ENCODE data around the gene SCGB1D1.
"Not testable (repeated sequence)": the region's sequence is repeated elsewhere in the genome, so short reads cannot be mapped to it uniquely, and the experiment has no call there.

SCGB1D1 gene

DNA sequence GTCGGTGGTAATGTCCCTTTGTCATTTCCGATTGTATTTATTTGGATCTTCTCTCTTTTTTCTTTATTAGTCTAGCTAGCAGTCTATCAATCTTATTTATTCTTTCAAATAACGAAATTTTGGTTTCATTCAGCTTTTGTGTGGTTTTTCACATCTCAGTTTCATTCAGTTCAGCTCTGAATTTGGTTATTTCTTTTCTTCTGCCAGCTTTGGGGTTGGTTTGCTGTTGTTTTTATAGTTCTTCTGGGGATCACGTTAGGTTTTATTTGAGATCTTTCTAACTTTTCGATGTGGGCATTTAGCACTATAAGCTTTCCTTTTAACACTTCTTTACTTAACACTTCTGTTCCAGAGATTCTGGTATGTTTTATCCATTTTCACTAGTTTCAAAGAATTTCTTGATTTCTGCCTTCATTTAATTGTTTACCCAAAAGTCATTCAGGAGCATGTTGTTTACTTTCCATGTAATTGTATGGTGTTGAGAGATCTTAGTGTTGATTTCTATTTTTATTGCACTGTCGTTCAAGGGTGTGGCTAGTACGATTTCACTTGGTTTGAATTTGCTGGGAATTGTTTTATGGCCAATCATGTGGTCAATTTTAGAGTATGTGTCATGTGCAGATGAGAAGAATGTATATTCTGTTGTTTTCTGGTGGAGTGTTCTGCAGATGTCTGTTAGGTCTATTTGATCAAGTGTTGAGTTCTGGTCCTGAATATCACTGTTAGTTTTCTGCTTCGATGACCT lies 7.7 kb upstream of the SCGB1D1 start:
- no peaks in the 10 kb centered on the region for H3K36me3 Mint-ChIP-seq (ENCODE audit: low read depth)
- intact Hi-C loops (cut with micrococcal nuclease) = no loop called here

DNA sequence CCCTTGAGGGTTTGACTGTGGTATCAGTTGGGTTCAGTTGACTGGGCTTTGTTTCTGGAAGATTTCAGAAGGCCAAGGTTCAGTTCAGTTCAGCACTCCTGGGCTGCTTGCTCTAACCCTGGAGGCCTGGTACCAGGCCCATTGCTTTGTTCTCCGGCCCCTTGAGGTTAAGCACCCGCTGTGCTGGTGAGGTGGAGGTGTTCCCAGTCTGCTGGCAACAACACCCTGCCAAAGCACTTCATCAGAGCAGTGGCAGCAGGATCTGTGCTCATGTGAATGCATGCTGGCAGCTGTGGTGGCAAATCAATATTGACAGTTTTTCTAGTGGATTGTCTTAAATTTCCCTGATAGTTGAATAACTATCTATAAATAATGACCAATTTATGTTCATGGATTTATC lies 3.8 kb upstream of the SCGB1D1 start:
- Mint-ChIP-seq H3K27me3 (peaks cover 10% of the 10 kb centered on the region), H3K9me3 (no peaks in the 10 kb centered on the region), H3K4me3 (no peak overlapping the region), H3K36me3 (ENCODE audit: low read depth) (no peaks in the 10 kb centered on the region), H3K4me1 (ENCODE audit: low read depth) (no peaks in the 10 kb centered on the region), H3K27ac (no peak overlapping the region)
- intact Hi-C loops (cut with micrococcal nuclease) = no loop called here

More for the DNA sequence above, 7.7 kb upstream of the SCGB1D1 start:
- Mint-ChIP-seq H3K27ac (no peak overlapping the region), H3K4me1 (ENCODE audit: low read depth) (no peaks in the 10 kb centered on the region), H3K9me3 (no peaks in the 10 kb centered on the region), H3K27me3 (peaks cover 10% of the 10 kb centered on the region), H3K4me3 (no peak overlapping the region)

DNA sequence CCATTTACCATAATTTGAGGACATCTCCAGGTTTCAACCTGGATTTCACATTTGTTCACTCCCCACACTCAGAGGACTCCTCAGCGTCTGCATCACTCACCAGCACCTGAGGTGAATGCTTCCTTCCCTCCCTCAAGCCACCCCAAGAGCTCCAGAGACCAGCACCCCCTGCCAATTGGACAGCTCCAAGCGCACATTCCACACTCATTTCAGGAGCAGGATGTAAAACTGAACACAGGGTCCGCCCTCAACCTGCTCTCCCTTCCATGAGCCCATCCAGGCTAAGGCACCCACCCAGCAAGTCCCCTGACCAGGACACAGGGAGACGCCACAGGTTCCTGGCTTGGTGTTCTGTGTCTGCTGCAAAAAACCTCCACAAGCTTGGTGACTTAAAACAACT lies 3.9 kb downstream of the SCGB1D1 start:
- Mint-ChIP-seq H3K4me3 (no peak overlapping the region), H3K36me3 (ENCODE audit: low read depth) (no peaks in the 10 kb centered on the region), H3K4me1 (ENCODE audit: low read depth) (no peaks in the 10 kb centered on the region), H3K9me3 (no peaks in the 10 kb centered on the region), H3K27me3 (peaks cover 29% of the 10 kb centered on the region), H3K27ac (no peak overlapping the region)
- intact Hi-C loops (cut with micrococcal nuclease) = no loop called here

DNA sequence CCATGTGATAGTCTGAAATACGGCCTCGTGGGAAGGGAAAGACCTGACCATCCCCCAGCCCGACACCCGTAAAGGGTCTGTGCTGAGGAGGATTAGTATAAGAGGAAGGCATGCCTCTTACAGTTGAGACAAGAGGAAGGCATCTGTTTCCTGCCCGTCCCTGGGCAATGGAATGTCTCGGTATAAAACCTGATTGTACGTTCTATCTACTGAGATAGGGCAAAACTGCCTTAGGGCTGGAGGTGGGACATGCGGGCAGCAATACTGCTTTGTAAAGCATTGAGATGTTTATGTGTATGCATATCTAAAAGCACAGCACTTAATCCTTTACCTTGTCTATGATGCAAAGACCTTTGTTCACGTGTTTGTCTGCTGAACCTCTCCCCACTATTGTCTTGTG lies 5.0 kb downstream of the SCGB1D1 start:
- H3K27ac Mint-ChIP-seq; H3K36me3 Mint-ChIP-seq (ENCODE audit: low read depth); H3K9me3 Mint-ChIP-seq; H3K4me3 Mint-ChIP-seq; intact Hi-C loops (cut with micrococcal nuclease); H3K4me1 Mint-ChIP-seq (ENCODE audit: low read depth): not testable (repeated sequence)
- H3K27me3 Mint-ChIP-seq = peaks cover 27% of the 10 kb centered on the region

DNA sequence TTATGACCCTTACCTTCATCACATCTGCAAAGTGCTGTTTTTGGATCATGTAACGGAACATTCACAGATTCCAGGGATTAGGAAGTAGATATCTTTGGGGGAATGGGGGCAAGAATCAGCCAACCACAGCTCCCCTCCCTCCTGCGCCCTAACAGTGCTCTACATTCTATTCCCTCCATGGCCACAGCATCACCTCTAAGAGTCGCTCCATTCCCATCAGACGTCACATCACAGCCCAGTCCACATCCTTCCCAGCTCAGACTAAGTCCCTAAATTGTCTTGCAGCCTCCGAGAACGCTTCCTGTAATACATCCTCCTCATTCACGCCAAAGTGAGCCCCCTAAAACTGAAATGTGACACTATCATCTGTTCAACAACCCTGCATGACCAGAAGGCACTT lies 5.9 kb downstream of the SCGB1D1 start:
- H3K4me1 Mint-ChIP-seq (ENCODE audit: low read depth) = no peaks in the 10 kb centered on the region
- no peaks in the 10 kb centered on the region for H3K36me3 Mint-ChIP-seq (ENCODE audit: low read depth)
- no peaks in the 10 kb centered on the region for H3K9me3 Mint-ChIP-seq
- no peak overlapping the region for H3K27ac Mint-ChIP-seq
- intact Hi-C loops (cut with micrococcal nuclease) = no loop called here
- H3K27me3 Mint-ChIP-seq = peaks cover 28% of the 10 kb centered on the region
- H3K4me3 Mint-ChIP-seq = no peak overlapping the region

DNA sequence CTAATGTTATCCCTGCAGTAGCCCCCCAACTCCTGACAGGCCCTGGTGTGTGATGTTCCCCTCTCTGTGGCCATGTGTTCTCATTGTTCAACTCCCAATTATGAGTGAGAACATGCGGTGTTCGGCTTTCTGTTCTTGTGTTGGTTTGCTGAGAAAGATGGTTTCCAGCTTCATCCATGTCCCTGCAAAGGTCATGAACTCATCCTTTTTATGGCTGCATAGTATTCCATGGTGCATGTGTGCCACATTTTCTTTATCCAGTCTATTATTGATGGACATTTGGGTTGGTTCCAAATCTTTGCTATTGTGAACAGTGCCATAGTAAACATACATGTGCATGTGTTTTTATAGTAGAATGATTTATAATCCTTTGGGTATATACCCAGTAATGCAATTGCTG lies 7.4 kb downstream of the SCGB1D1 start:
- H3K4me3 Mint-ChIP-seq; H3K9me3 Mint-ChIP-seq; H3K4me1 Mint-ChIP-seq (ENCODE audit: low read depth); H3K36me3 Mint-ChIP-seq (ENCODE audit: low read depth); H3K27ac Mint-ChIP-seq; intact Hi-C loops (cut with micrococcal nuclease): not testable (repeated sequence)
- peaks cover 22% of the 10 kb centered on the region for H3K27me3 Mint-ChIP-seq

DNA sequence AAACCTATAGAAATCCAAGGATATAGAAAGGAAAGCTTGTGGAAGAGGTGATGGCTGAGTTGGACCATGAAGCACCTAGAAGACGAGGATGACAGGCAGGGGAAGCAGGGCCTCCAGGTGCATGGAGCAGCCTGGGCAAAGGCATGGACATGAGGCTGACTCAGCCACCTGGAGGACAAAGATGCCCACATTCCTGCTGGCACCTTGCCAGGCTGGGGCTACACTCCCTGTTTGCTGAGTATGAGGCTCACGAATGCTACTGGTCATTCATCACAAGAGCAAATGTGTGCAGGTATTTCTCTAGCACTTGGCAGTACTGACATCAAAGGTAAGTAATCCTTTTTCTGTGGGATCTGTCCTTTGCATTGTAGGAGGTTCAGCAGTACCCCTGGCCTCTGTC lies 11.4 kb downstream of the SCGB1D1 start:
- Mint-ChIP-seq H3K36me3 (ENCODE audit: low read depth) (no peaks in the 10 kb centered on the region), H3K27me3 (peaks cover 5% of the 10 kb centered on the region), H3K9me3 (no peaks in the 10 kb centered on the region), H3K4me3 (no peak overlapping the region), H3K4me1 (ENCODE audit: low read depth) (no peaks in the 10 kb centered on the region), H3K27ac (no peak overlapping the region)
- intact Hi-C loops (cut with micrococcal nuclease) = no loop called here

DNA sequence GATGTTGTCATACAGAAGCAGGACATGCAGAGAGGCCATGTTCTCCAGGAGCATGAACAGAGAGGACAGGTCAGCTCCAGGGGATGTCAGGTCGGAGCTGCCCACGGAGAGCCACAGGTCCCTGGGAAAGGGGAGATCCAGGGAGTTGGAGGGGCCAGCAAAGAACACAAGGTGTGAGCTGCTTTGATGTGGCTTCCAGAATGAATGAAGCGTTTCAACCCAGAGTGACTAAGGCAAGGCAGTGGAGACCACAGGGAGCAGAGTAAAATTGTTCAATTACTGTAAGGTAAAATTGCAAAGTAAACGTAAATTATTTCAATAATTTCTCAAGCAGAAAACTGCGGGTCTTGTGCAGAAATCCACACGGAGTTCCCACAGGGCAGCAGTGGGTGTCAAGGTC lies 12.9 kb downstream of the SCGB1D1 start:
- Mint-ChIP-seq H3K36me3 (ENCODE audit: low read depth) (no peaks in the 10 kb centered on the region), H3K9me3 (no peaks in the 10 kb centered on the region), H3K4me1 (ENCODE audit: low read depth) (no peaks in the 10 kb centered on the region), H3K4me3 (no peak overlapping the region), H3K27me3 (peaks cover 5% of the 10 kb centered on the region), H3K27ac (no peak overlapping the region)
- intact Hi-C loops (cut with micrococcal nuclease) = no loop called here

DNA sequence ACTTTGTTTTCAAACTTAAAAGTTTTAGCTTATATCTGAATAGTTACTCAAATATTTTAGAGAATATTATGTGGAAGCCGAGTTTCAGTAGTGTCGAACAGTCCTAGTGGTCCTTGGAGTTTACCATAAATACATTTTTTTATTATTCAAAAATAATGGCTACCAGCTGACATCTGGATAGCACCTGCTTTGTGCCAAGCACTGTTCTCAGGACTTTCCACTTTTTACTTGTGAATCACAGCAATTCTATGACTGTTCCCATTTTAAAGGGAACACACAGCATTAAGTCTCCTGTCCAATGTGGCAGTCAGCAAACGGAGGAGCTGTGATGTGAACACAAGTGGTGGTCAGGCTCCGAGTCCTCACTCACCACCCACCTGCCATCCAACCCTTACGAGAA lies 14.4 kb downstream of the SCGB1D1 start:
- intact Hi-C loops (cut with micrococcal nuclease) = no loop called here
- H3K9me3 Mint-ChIP-seq = no peaks in the 10 kb centered on the region
- peaks cover 1% of the 10 kb centered on the region for H3K27me3 Mint-ChIP-seq
- no peaks in the 10 kb centered on the region for H3K36me3 Mint-ChIP-seq (ENCODE audit: low read depth)
- H3K4me1 Mint-ChIP-seq (ENCODE audit: low read depth) = no peaks in the 10 kb centered on the region
- H3K27ac Mint-ChIP-seq = no peak overlapping the region
- no peak overlapping the region for H3K4me3 Mint-ChIP-seq

DNA sequence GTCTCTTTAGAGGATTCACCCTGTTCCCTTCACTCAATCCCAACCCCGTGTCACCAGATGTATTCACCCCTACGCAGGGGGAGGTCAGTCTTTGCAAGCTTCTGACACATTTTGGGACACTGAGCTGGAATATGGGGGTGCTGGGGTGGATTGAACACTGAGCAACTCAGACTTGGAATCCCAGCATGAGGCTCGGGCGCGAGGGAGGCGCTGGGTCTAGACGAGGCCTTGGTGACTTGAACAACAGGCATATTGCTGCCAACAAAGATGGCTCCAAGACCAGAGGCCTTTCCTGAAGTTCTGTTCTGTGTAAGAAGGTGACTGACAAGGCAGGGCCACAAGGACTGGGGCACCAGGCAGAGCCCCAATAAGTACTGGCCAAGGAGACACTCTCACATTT lies 15.4 kb downstream of the SCGB1D1 start:
- H3K27me3 Mint-ChIP-seq = no peaks in the 10 kb centered on the region
- H3K4me1 Mint-ChIP-seq (ENCODE audit: low read depth) = no peaks in the 10 kb centered on the region
- H3K36me3 Mint-ChIP-seq (ENCODE audit: low read depth) = no peaks in the 10 kb centered on the region
- intact Hi-C loops (cut with micrococcal nuclease) = no loop called here
- no peak overlapping the region for H3K27ac Mint-ChIP-seq
- H3K9me3 Mint-ChIP-seq = no peaks in the 10 kb centered on the region
- H3K4me3 Mint-ChIP-seq = no peak overlapping the region

DNA sequence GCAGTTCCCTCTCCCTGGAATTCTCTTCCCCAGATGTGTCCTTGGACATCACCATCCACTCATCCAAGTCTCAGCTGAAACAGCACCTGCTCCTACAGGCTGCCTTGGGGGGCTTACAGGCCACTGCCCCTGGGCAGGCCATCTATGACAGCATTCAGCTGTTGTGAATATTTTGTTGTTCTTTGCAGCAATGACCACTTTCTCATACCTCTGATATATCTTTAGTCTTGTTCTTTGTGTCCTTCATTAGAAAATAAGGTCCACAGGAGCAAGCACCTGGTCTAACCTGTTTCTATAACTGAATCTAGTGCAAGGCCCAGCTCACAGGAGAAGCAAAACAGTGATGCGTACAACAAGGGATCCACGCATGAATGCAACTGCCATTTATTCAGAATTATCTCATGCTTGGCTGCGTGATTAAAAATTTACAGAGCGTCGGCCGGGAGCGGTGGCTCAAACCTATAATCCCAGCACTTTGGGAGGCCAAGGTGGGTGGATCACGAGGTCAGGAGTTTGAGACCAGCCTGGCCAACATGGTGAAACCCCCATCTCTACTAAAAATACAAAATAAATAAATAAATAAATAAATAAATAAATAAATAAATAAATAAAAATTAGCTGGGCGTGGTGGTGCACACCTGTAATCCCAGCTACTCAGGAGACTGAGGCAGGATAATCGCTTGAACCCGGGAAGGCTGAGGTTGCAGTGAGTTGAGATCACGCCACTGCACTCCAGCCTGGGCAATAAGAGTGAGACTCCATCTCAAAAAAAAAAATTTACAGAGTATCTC lies 16.5 kb downstream of the SCGB1D1 start:
- H3K4me1 Mint-ChIP-seq (ENCODE audit: low read depth); H3K36me3 Mint-ChIP-seq (ENCODE audit: low read depth); H3K9me3 Mint-ChIP-seq; intact Hi-C loops (cut with micrococcal nuclease); H3K27ac Mint-ChIP-seq; H3K27me3 Mint-ChIP-seq; H3K4me3 Mint-ChIP-seq: not testable (repeated sequence)

DNA sequence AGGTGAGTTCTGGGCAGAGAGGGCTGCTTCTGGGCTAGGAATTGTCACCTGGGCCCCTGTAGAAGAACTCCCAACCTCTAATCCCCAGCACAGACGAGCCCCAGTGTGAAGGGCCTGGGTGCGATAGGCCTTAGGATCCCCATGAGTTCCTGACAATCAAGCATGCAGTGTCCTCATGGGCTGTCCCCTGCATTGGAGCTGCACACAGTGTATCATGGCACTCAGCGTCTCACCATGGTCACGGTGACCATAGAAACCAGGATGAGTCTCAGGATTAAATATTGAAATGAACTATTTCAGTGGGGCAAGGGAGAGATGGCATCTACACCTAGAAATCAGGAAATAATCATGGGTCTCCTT lies 18.7 kb downstream of the SCGB1D1 start:
- Mint-ChIP-seq H3K27me3 (peaks cover 2% of the 10 kb centered on the region), H3K9me3 (no peaks in the 10 kb centered on the region), H3K4me1 (ENCODE audit: low read depth) (no peaks in the 10 kb centered on the region), H3K27ac (no peak overlapping the region), H3K4me3 (no peak overlapping the region), H3K36me3 (ENCODE audit: low read depth) (no peaks in the 10 kb centered on the region)
- intact Hi-C loops (cut with micrococcal nuclease) = no loop called here

DNA sequence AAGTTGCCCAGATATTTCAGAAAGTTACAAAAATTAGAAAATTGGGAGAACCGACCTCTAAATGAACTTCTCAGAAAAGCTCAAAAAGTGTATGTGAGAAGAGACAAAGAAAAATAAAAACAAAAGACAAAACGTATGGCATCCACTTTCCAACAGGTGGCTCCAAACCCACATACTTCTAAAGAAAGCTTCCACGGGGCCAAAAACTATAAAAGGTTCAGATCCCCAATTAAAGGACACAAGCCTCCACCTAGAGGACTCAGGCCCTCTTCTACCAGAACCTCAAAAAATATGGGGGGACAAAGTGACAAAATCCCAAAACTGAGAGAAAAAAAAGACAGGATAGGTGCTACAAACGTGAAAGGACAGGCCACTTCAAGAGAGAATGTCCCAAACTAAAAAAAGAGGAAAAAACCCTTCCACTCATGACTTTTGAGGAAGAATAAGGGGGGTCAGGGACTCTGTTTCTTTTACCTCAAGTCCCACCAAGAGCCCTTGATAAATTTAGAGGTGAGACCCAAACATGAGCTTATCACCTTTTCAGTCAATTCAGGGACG lies 27.3 kb downstream of the SCGB1D1 start:
- Mint-ChIP-seq H3K27ac (no peak overlapping the region), H3K4me3 (no peak overlapping the region), H3K4me1 (ENCODE audit: low read depth) (no peaks in the 10 kb centered on the region), H3K36me3 (ENCODE audit: low read depth) (no peaks in the 10 kb centered on the region), H3K27me3 (peaks cover 4% of the 10 kb centered on the region), H3K9me3 (peaks cover 14% of the 10 kb centered on the region)
- intact Hi-C loops (cut with micrococcal nuclease) = loop anchor here (5.0 kb wide), 1 partner anchor 110 kb away; no protein-coding TSS in a partner anchor

DNA sequence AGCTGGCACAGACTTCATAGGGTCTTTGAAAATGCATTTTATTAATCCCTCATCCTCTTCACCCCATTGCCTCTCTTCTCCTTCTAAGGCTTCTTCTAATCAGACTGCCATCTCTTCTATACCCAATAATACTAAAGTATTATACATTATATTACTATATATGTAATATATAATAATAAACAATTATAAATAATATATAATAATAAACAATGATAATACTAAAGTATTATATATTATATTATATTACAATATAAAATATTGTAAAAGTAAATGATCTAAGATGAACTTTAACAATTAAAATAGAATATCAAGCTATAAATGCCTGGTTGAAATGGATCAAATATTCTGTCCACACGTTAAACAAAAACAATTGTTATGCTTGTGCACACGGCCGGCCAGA lies 31.5 kb downstream of the SCGB1D1 start:
- no peaks in the 10 kb centered on the region for H3K4me1 Mint-ChIP-seq (ENCODE audit: low read depth)
- no peak overlapping the region for H3K4me3 Mint-ChIP-seq
- H3K27me3 Mint-ChIP-seq = peaks cover 13% of the 10 kb centered on the region
- no peaks in the 10 kb centered on the region for H3K36me3 Mint-ChIP-seq (ENCODE audit: low read depth)
- no peak overlapping the region for H3K27ac Mint-ChIP-seq
- H3K9me3 Mint-ChIP-seq = peaks cover 47% of the 10 kb centered on the region
- intact Hi-C loops (cut with micrococcal nuclease) = no loop called here
